EH (cell line): Measurements from ENCODE around the gene CRYBG3.

ENCODE experiments used
- DNase-seq: peaks from one replicate; pipeline ENCODE4 v3.0.0-alpha.2; 2015; ENCODE audit warnings: low read depth

CRYBG3 gene

GRCh38 chr3:97838393-97838792 is 16.6 kb downstream of the CRYBG3 start:
- no peak for DNase-seq

- no peak for DNase-seq
Measured at GRCh38 chr3:97839944-97840343, 18.1 kb downstream of the CRYBG3 start.

GRCh38 chr3:97841304-97841703 is 19.5 kb downstream of the CRYBG3 start:
- no peak for DNase-seq

GRCh38 chr3:97841956-97842355 is 20.1 kb downstream of the CRYBG3 start:
- DNase-seq = no peak

- no peak for DNase-seq
Measured at GRCh38 chr3:97848779-97849178, 27.0 kb downstream of the CRYBG3 start.

GRCh38 chr3:97857401-97857800 is 35.6 kb downstream of the CRYBG3 start:
- no peak for DNase-seq

- DNase-seq = no peak
Measured at GRCh38 chr3:97860364-97860763, 38.6 kb downstream of the CRYBG3 start.

- DNase-seq = no peak
Measured at GRCh38 chr3:97862582-97862981, 40.8 kb downstream of the CRYBG3 start.

- peak; percentile 66 for DNase-seq
Measured at GRCh38 chr3:97863031-97863430, 41.2 kb downstream of the CRYBG3 start.

- no peak for DNase-seq
Measured at GRCh38 chr3:97863775-97864174, 42.0 kb downstream of the CRYBG3 start.

- DNase-seq = peak; percentile 34
Measured at GRCh38 chr3:97871186-97871585, 49.4 kb downstream of the CRYBG3 start.

- DNase-seq = peak; percentile 98
Measured at GRCh38 chr3:97871801-97872524, 50.2 kb downstream of the CRYBG3 start.

GRCh38 chr3:97872525-97873042 is 50.8 kb downstream of the CRYBG3 start:
- DNase-seq = no peak

GRCh38 chr3:97880267-97880666 is 58.5 kb downstream of the CRYBG3 start:
- peak; percentile 42 for DNase-seq

- peak; percentile 65 for DNase-seq
Measured at GRCh38 chr3:97882975-97883598, 61.3 kb downstream of the CRYBG3 start.

GRCh38 chr3:97883736-97884135 is 61.9 kb downstream of the CRYBG3 start:
- no peak for DNase-seq

GRCh38 chr3:97884586-97885123 is 62.8 kb downstream of the CRYBG3 start:
- no peak for DNase-seq

GRCh38 chr3:97885931-97886824 is 64.4 kb downstream of the CRYBG3 start:
- DNase-seq = peak; percentile 7

- no peak for DNase-seq
Measured at GRCh38 chr3:97889814-97890213, 68.0 kb downstream of the CRYBG3 start.

- no peak for DNase-seq
Measured at GRCh38 chr3:97892852-97893251, 71.0 kb downstream of the CRYBG3 start.

- no peak for DNase-seq
Measured at GRCh38 chr3:97895216-97895615, 73.4 kb downstream of the CRYBG3 start.

- DNase-seq = no peak
Measured at GRCh38 chr3:97896129-97896528, 74.3 kb downstream of the CRYBG3 start.
